SK-N-SH treated with all-trans-retinoic acid at 6 μM for 48 hours (cell line): ENCODE data around the gene ATP5F1C.

Source experiments
- ARNTL ChIP-seq: fragments of 450-650 bp; formaldehyde crosslinking; IDR thresholded peaks from 2 replicates; pipeline ENCODE4 v1.5.0; 2020; ENCODE audit warnings: low read depth, mild to moderate bottlenecking, moderate library complexity, borderline replicate concordance
- CREB5 ChIP-seq: fragments of 250-450 bp; sonication (Bioruptor Pico); IDR thresholded peaks from 2 replicates; pipeline ENCODE4 v1.5.1; 2020; ENCODE audit warnings: low read depth, mild to moderate bottlenecking, moderate library complexity
- CSRNP3 ChIP-seq: fragments of 250-450 bp; sonication (Bioruptor Pico); IDR thresholded peaks from 2 replicates; pipeline ENCODE4 v1.5.1; 2021; ENCODE audit warnings: mild to moderate bottlenecking, moderate library complexity
- ESRRG ChIP-seq: fragments of 250-450 bp; sonication (Bioruptor Pico); IDR thresholded peaks from 2 replicates; pipeline ENCODE4 v1.6.1; 2021; ENCODE audit warnings: mild to moderate bottlenecking
- ISL1 ChIP-seq: fragments of 250-450 bp; sonication (Bioruptor Pico); IDR thresholded peaks from 2 replicates; pipeline ENCODE4 v2.1.2; 2022; ENCODE audit warnings: mild to moderate bottlenecking, moderate library complexity
- OSR1 ChIP-seq: fragments of 250-450 bp; sonication (Bioruptor Pico); IDR thresholded peaks from 2 replicates; pipeline ENCODE4 v1.8.0; 2022; ENCODE audit warnings: moderate library complexity, mild to moderate bottlenecking, inconsistent platforms
- PATZ1 ChIP-seq: fragments of 250-450 bp; sonication (Bioruptor Pico); IDR thresholded peaks from 2 replicates; pipeline ENCODE4 v1.8.0; 2020; ENCODE audit warnings: mild to moderate bottlenecking, moderate library complexity, borderline replicate concordance
- POU6F1 ChIP-seq: fragments of 250-450 bp; sonication (Bioruptor Pico); IDR thresholded peaks from 2 replicates; pipeline ENCODE4 v1.8.0; 2021; ENCODE audit warnings: low read depth, mild to moderate bottlenecking, moderate library complexity, borderline replicate concordance
- TOX ChIP-seq: fragments of 250-450 bp; sonication (Bioruptor Pico); IDR thresholded peaks from 2 replicates; pipeline ENCODE4 v1.8.0; 2021; ENCODE audit warnings: mild to moderate bottlenecking, moderate library complexity, borderline replicate concordance
- ZC3H10 ChIP-seq: fragments of 250-450 bp; sonication (Bioruptor Pico); IDR thresholded peaks from 2 replicates; pipeline ENCODE4 v1.5.1; 2021; ENCODE audit warnings: mild to moderate bottlenecking, moderate library complexity
- ZFP3 ChIP-seq: fragments of 250-450 bp; sonication (Bioruptor Pico); IDR thresholded peaks from 2 replicates; pipeline ENCODE4 v1.5.0; 2020; ENCODE audit warnings: mild to moderate bottlenecking, moderate library complexity
- ZFP30 ChIP-seq: fragments of 450-650 bp; formaldehyde crosslinking; IDR thresholded peaks from 2 replicates; pipeline ENCODE4 v1.5.0; 2022; ENCODE audit warnings: mild to moderate bottlenecking, moderate library complexity
- ZNF70 ChIP-seq: fragments of 450-650 bp; formaldehyde crosslinking; IDR thresholded peaks from 2 replicates; pipeline ENCODE4 v1.5.0; 2020; ENCODE audit warnings: mild to moderate bottlenecking, moderate library complexity

- no peak for TF ChIP-seq ZFP3
- TF ChIP-seq POU6F1 (CRISPR knock-in tag), result no peak
- no peak for TF ChIP-seq ARNTL (CRISPR knock-in tag)
- TF ChIP-seq PATZ1 (CRISPR knock-in tag), result no peak
- no peak for TF ChIP-seq ESRRG (CRISPR knock-in tag)
- no peak for TF ChIP-seq ZC3H10
- no peak for TF ChIP-seq ZFP30
- no peak for TF ChIP-seq OSR1
- TF ChIP-seq CSRNP3 (CRISPR knock-in tag), result no peak
- TF ChIP-seq CREB5 (CRISPR knock-in tag), result no peak
- TF ChIP-seq ZNF70, result no peak
- TF ChIP-seq TOX (CRISPR knock-in tag), result no peak
- TF ChIP-seq ISL1, result no peak
These were observed 65.9 kb downstream of the ATP5F1C start for GRCh38 chr10:7853890-7854289.
